ENCODE data around the gene OSBPL5.

DNA sequence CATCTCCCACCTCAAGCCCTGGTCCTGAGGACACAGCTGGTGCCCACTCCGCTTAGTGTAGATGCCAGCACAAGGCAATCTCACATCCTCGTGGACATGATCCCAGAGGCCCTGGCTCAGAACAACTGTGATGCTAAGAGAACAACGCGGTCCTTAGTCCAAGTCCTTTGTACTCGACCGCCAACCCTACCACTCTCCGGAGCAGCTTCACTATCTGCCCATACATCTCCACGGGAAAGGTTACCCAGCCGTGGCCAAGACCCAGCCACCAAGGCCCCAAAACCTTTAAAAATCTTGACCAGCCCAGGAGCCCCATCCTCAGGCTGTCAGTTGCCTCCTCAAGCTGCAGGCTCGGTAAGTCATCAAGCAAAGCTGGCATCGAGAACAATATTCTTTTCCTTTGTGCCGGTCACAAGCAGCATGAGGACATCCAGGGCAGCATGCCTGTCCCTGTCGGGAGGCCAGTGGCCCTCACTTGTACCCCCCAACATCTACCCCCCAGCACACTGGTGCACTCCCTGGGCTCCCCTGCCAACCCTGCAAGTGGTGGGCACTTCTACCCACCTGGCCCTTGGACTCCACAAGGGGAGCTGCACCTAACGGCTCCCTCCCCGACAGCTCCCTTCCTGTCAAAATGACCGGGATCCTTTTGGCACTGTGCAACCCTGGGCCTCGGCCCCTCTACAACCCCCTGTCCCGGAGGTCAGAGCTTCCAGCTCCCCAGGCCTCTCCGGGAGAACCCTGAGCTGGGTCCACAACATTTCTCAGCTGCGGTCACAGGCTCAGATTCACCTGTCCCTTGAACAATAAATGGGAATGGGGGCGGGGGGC, 2.5 kb downstream of the OSBPL5 start:
- TF ChIP-seq JUNB (IDR thresholded peaks at IDR 0.05) = no peak
- TF ChIP-seq, protein P1, sequence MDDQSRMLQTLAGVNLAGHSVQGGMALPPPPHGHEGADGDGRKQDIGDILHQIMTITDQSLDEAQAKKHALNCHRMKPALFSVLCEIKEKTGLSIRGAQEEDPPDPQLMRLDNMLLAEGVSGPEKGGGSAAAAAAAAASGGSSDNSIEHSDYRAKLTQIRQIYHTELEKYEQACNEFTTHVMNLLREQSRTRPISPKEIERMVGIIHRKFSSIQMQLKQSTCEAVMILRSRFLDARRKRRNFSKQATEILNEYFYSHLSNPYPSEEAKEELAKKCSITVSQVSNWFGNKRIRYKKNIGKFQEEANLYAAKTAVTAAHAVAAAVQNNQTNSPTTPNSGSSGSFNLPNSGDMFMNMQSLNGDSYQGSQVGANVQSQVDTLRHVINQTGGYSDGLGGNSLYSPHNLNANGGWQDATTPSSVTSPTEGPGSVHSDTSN (IDR thresholded peaks at IDR 0.05) = no peak
- no peak for TF ChIP-seq TP53 (CRISPR knock-in tag; IDR thresholded peaks at IDR 0.05)
- TF ChIP-seq CHD4 (IDR thresholded peaks at IDR 0.05; ENCODE audit: borderline replicate concordance) = no peak
- TF ChIP-seq, protein P2, sequence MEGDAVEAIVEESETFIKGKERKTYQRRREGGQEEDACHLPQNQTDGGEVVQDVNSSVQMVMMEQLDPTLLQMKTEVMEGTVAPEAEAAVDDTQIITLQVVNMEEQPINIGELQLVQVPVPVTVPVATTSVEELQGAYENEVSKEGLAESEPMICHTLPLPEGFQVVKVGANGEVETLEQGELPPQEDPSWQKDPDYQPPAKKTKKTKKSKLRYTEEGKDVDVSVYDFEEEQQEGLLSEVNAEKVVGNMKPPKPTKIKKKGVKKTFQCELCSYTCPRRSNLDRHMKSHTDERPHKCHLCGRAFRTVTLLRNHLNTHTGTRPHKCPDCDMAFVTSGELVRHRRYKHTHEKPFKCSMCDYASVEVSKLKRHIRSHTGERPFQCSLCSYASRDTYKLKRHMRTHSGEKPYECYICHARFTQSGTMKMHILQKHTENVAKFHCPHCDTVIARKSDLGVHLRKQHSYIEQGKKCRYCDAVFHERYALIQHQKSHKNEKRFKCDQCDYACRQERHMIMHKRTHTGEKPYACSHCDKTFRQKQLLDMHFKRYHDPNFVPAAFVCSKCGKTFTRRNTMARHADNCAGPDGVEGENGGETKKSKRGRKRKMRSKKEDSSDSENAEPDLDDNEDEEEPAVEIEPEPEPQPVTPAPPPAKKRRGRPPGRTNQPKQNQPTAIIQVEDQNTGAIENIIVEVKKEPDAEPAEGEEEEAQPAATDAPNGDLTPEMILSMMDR (IDR thresholded peaks at IDR 0.05) = no peak
- TF ChIP-seq NR3C1 (IDR thresholded peaks at IDR 0.05) = no peak
- TF ChIP-seq PHF8 (IDR thresholded peaks at IDR 0.05; ENCODE audit: borderline replicate concordance, low read depth) = no peak
- TF ChIP-seq, protein P3, sequence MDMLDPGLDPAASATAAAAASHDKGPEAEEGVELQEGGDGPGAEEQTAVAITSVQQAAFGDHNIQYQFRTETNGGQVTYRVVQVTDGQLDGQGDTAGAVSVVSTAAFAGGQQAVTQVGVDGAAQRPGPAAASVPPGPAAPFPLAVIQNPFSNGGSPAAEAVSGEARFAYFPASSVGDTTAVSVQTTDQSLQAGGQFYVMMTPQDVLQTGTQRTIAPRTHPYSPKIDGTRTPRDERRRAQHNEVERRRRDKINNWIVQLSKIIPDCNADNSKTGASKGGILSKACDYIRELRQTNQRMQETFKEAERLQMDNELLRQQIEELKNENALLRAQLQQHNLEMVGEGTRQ (IDR thresholded peaks at IDR 0.05) = no peak
